H1 (cell line): ENCODE measurements around the gene OPN3. TPM values are rescaled to one million over a fixed set of nuclear protein-coding genes. Genes with fewer than 3 reads are reported as not detected.

Source experiments
- CTCF ChIA-PET: fragments of 300-600 bp; sonication (Branson Sonifier 250); formaldehyde crosslinking; loops from one replicate; lab custom pipeline; 2021; ENCODE audit not compliant: partially characterized antibody; lab: Charles Lee
- POLR2A ChIA-PET: fragments of 300-600 bp; sonication (Branson Sonifier 250); formaldehyde crosslinking; loops from one replicate; lab custom pipeline; 2021; ENCODE audit warnings: inconsistent platforms; ENCODE audit not compliant: partially characterized antibody; lab: Charles Lee
- DNase-seq, 2 experiments: peaks; one replicate each; pipeline versions ENCODE4 v3.0.0 to v3.0.0-alpha.2; 2010 to 2022; ENCODE audit warnings: low spot score in 2 of 2, low read depth in 1 of 2, mixed read lengths in 1 of 2
- FAIRE-seq: peaks from 2 replicates; lab custom pipeline; 2011; peaks lifted over from hg19 to GRCh38; lab: Jason Lieb, UNC
- H2AFZ ChIP-seq: 2 replicates; pipeline ENCODE4 v1.8.1; 2012; ENCODE audit warnings: low read length, inconsistent platforms
- H2AK5ac ChIP-seq: 2 replicates; pipeline ENCODE4 v1.6.1; 2013; ENCODE audit warnings: low read depth, low read length
- H2BK120ac ChIP-seq: replicated peaks from 2 replicates; pipeline ENCODE3; 2013; ENCODE audit warnings: low read depth, low read length, inconsistent platforms
- H2BK12ac ChIP-seq: 2 replicates; pipeline ENCODE4 v1.6.1; 2013; ENCODE audit warnings: low read depth, low read length
- H2BK15ac ChIP-seq: 2 replicates; pipeline ENCODE4 v1.6.1; 2013; ENCODE audit warnings: low read length
- H2BK20ac ChIP-seq: 2 replicates; pipeline ENCODE4 v1.6.1; 2013; ENCODE audit warnings: low read length
- H2BK5ac ChIP-seq: 2 replicates; pipeline ENCODE4 v1.6.1; 2013; ENCODE audit warnings: low read depth, low read length
- H3K14ac ChIP-seq: 2 replicates; pipeline ENCODE4 v1.6.1; 2013; ENCODE audit warnings: inconsistent platforms; ENCODE audit not compliant: insufficient read length
- H3K18ac ChIP-seq: 2 replicates; pipeline ENCODE4 v1.6.1; 2013; ENCODE audit warnings: low read length; ENCODE audit errors: extremely low read depth
- H3K23ac ChIP-seq: 2 replicates; pipeline ENCODE4 v1.6.1; 2013; ENCODE audit warnings: inconsistent platforms; ENCODE audit not compliant: insufficient read length
- H3K23me2 ChIP-seq: 2 replicates; pipeline ENCODE4 v1.6.1; 2013; ENCODE audit warnings: low read depth, low read length
- H3K27ac ChIP-seq: 2 replicates; pipeline ENCODE4 v1.6.1; 2011; ENCODE audit warnings: low read depth, low read length, inconsistent platforms
- H3K27me3 ChIP-seq, 4 experiments: replicated peaks in 1 of 4; 1 replicate in 1 of 4; 2 replicates in 3 of 4; pipeline versions ENCODE4 v1.6.1 to v1.8.1; 2011 to 2013; ENCODE audit warnings: low read length in 3 of 4, mild to moderate bottlenecking in 3 of 4, inconsistent platforms in 2 of 4, mixed read lengths in 2 of 4, moderate library complexity in 1 of 4; ENCODE audit not compliant: control insufficient read depth in 3 of 4, insufficient read depth in 3 of 4; ENCODE audit errors: extremely low read depth in 1 of 4
- H3K36me3 ChIP-seq, 4 experiments: 2 replicates each; pipeline versions ENCODE4 v1.6.1 to v1.8.1; 2011 to 2013; ENCODE audit warnings: mild to moderate bottlenecking in 4 of 4, low read length in 3 of 4, moderate library complexity in 2 of 4, control low read depth in 1 of 4, inconsistent platforms in 1 of 4; ENCODE audit not compliant: insufficient read depth in 4 of 4, control insufficient read depth in 2 of 4
- H3K4ac ChIP-seq: replicated peaks from 2 replicates; pipeline ENCODE3; 2013; ENCODE audit warnings: low read length, low read depth, mixed read lengths, inconsistent platforms; ENCODE audit not compliant: insufficient read length
- H3K4me1 ChIP-seq, 4 experiments: replicated peaks in 1 of 4; 1 replicate in 1 of 4; 2 replicates in 3 of 4; pipeline versions ENCODE4 v1.6.1 to v1.8.1; 2011 to 2013; ENCODE audit warnings: low read length in 3 of 4, inconsistent platforms in 2 of 4, mixed read lengths in 1 of 4; ENCODE audit not compliant: insufficient read depth in 4 of 4, control insufficient read depth in 3 of 4
- H3K4me2 ChIP-seq, 2 experiments: 2 replicates each; pipeline versions ENCODE4 v1.6.1 to v1.8.1; 2011 to 2013; ENCODE audit warnings: low read depth in 2 of 2, low read length in 2 of 2, control low read depth in 1 of 2, inconsistent platforms in 1 of 2, mild to moderate bottlenecking in 1 of 2; ENCODE audit not compliant: insufficient read depth in 1 of 2
- H3K4me3 ChIP-seq, 4 experiments: fragments of 200-600, 300-600 bp in 1 of 4; sonication (generic), shearing (Covaris generic), sonication (Bioruptor Twin) in 1 of 4; 2 replicates each; pipeline versions ENCODE4 v1.5.1 to v1.8.1; 2011 to 2016; ENCODE audit warnings: low read length in 4 of 4, low read depth in 3 of 4, control low read depth in 2 of 4, inconsistent platforms in 2 of 4, mild to moderate bottlenecking in 2 of 4, mixed read lengths in 1 of 4, moderate library complexity in 1 of 4; ENCODE audit not compliant: insufficient read depth in 2 of 4; ENCODE audit errors: extremely low read depth in 1 of 4
- H3K56ac ChIP-seq: replicated peaks from 2 replicates; pipeline ENCODE3; 2013; ENCODE audit warnings: low read depth, mild to moderate bottlenecking, mixed read lengths, low read length, inconsistent platforms; ENCODE audit not compliant: insufficient read length
- H3K79me1 ChIP-seq: 2 replicates; pipeline ENCODE4 v1.6.1; 2013; ENCODE audit warnings: low read depth, low read length, control low read depth
- H3K79me2 ChIP-seq, 2 experiments: 2 replicates each; pipeline versions ENCODE4 v1.6.1 to v1.8.1; 2012 to 2013; ENCODE audit warnings: low read length in 2 of 2, mild to moderate bottlenecking in 2 of 2, inconsistent platforms in 1 of 2; ENCODE audit not compliant: insufficient read depth in 2 of 2, control insufficient read depth in 1 of 2
- H3K9ac ChIP-seq, 4 experiments: replicated peaks in 1 of 4; 1 replicate in 1 of 4; 2 replicates in 3 of 4; pipeline versions ENCODE4 v1.6.1 to v1.8.1; 2011 to 2013; ENCODE audit warnings: low read depth in 3 of 4, low read length in 3 of 4, control low read depth in 2 of 4, mild to moderate bottlenecking in 2 of 4, moderate library complexity in 2 of 4, inconsistent platforms in 1 of 4; ENCODE audit errors: extremely low read depth in 1 of 4
- H3K9me3 ChIP-seq, 2 experiments: 2 replicates each; pipeline versions ENCODE4 v1.6.1 to v1.8.1; 2012 to 2013; ENCODE audit warnings: mild to moderate bottlenecking in 2 of 2, moderate library complexity in 2 of 2, control low read depth in 1 of 2, inconsistent platforms in 1 of 2, low read depth in 1 of 2, low read length in 1 of 2, mixed read lengths in 1 of 2; ENCODE audit not compliant: insufficient read depth in 2 of 2
- H4K20me1 ChIP-seq, 2 experiments: replicated peaks in 1 of 2; 2 replicates each; pipeline versions ENCODE3 to v1.8.1; 2011 to 2013; ENCODE audit warnings: inconsistent platforms in 2 of 2, low read length in 2 of 2, mild to moderate bottlenecking in 1 of 2; ENCODE audit not compliant: insufficient read depth in 2 of 2, control insufficient read depth in 1 of 2
- H4K5ac ChIP-seq: 2 replicates; pipeline ENCODE4 v1.6.1; 2013; ENCODE audit warnings: low read length, low read depth, mixed read lengths, inconsistent platforms; ENCODE audit not compliant: insufficient read length
- H4K8ac ChIP-seq: 2 replicates; pipeline ENCODE4 v1.8.0; 2013; ENCODE audit warnings: mild to moderate bottlenecking, moderate library complexity, low read length, inconsistent platforms; ENCODE audit not compliant: insufficient read depth; ENCODE audit errors: extremely low read depth
- H4K91ac ChIP-seq: replicated peaks from 2 replicates; pipeline ENCODE3; 2013; ENCODE audit warnings: low read length, mixed read lengths, inconsistent platforms; ENCODE audit not compliant: insufficient read length
- KDM1A ChIP-seq: fragments of 200-600, 300-600 bp; sonication (generic); IDR thresholded peaks from 2 replicates; pipeline ENCODE4 v1.7.1; 2016; ENCODE audit warnings: mild to moderate bottlenecking, low read length, borderline replicate concordance
- KDM4A ChIP-seq: IDR thresholded peaks from one replicate; pipeline ENCODE4 v1.7.1; 2012; ENCODE audit warnings: low read depth, mild to moderate bottlenecking, moderate library complexity, low read length, inconsistent platforms; ENCODE audit not compliant: severe bottlenecking
- KDM5A ChIP-seq: fragments of 200-600 bp; IDR thresholded peaks from 2 replicates; pipeline ENCODE4 v1.7.1; 2012; ENCODE audit warnings: mild to moderate bottlenecking, low read length, inconsistent platforms, mixed read lengths
- POU5F1 ChIP-seq: IDR thresholded peaks from 2 replicates; pipeline ENCODE4 v1.6.1; 2011; ENCODE audit warnings: low read depth, mild to moderate bottlenecking, low read length, moderate library complexity
- WGBS, 2 experiments: shearing (Covaris generic) in 1 of 2; methylation state at CpG; one replicate each; pipeline versions ENCODE4 v1.1.6 to v1.1.7; 2013 to 2015; ENCODE audit warnings: low lambda C conversion rate in 2 of 2, mixed read lengths in 2 of 2, inconsistent platforms in 1 of 2, low coverage in 1 of 2, missing lambda C conversion rate in 1 of 2; ENCODE audit not compliant: insufficient replicate concordance in 2 of 2, insufficient coverage in 1 of 2, insufficient read length in 1 of 2; ENCODE audit errors: extremely low coverage in 1 of 2, missing lambda C conversion rate in 1 of 2; 5-methylcytosine and 5-hydroxymethylcytosine counted together
- polyA plus RNA-seq, 7 experiments: library from polyadenylated mRNA; depleted of rRNA in 3 of 7; stranded (reverse) in 5 of 7; unstranded in 2 of 7; fragments of >200 nt in 5 of 7; fragments of 200-250 nt in 2 of 7; gene quantifications; 1 replicate in 5 of 7; 2 replicates in 1 of 7; 4 replicates in 1 of 7; pipeline versions ENCODE4 v1.2.1 to v1.2.3, GENCODE V29; 2011 to 2013; ENCODE audit warnings: missing spikeins in 2 of 7, mixed read lengths in 2 of 7
- total RNA-seq: library from RNA; stranded (reverse); fragmentation: NEBNext Ultra II Directional; extraction: Animal tissue kit (Norgen Biotek cat#: 25700); gene quantifications from 2 replicates; pipeline ENCODE4 v1.2.1, GENCODE V29; 2021

OPN3 gene
- total and polyA plus RNA-seq, 2 of the 8 experiments (the other 6 are each of a cell fraction or from before 2014, with no cell fraction given), result 8.8 to 19.4 TPM

DNA sequence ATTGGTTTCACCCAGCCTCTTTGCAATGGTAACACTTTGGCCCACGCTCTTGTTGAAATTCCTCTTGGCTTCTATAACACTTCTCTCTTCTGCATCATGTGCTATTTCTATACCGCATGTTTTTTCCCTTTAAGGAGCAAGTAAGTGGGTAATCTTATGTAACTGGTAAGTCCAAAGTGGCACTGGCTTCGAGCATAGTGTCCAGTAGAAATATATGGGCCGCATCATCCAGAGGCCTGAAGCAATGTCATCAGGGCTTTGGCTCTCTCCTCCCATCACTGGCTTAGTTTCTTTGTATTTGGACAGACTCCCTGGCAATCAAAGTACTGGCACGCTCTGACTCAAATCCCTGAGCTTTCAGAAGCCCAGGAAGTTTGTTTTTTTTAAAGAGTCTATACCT is 17.5 kb downstream of the OPN3 start:
- peaks cover 0 to 2% of the 10 kb centered on the region in 2 experiments for H4K20me1 ChIP-seq
- ChIA-PET CTCF (interaction anchor here (1.2 to 6.5 kb wide), 4 partner anchors 12 to 22 kb away, joined by 3 to 43 read pairs (median 8); no protein-coding TSS in a partner anchor), POLR2A (interaction anchor here (1.0 to 1.7 kb wide), 3 partner anchors 10 to 18 kb away, joined by 3 read pairs; partner anchors contain the start of genes CHML and OPN3)
- no peak for FAIRE-seq
- H2BK120ac ChIP-seq, result no peak overlapping the region
- no peaks in the 10 kb centered on the region for H3K23me2 ChIP-seq
- H3K79me1 ChIP-seq, result no peaks in the 10 kb centered on the region
- H3K9ac ChIP-seq, result no peak overlapping the region
- H4K8ac ChIP-seq, result no peak overlapping the region
- H3K4me1 ChIP-seq, result no peaks in the 10 kb centered on the region; a peak in 2 of 7 replicates
- H2AK5ac ChIP-seq, result no peak overlapping the region
- H3K9me3 ChIP-seq, result no peaks in the 10 kb centered on the region
- H4K91ac ChIP-seq, result no peak overlapping the region
- no peak overlapping the region for H2BK20ac ChIP-seq
- peaks cover 0 to under 1% (median 0%) of the 10 kb centered on the region in 4 experiments; a peak in 1 of 7 replicates for H3K27me3 ChIP-seq
- WGBS, 2 experiments, result 91% methylated on average over 5 of the region's 5 CpGs; no CpG with 5 or more reads in 1 of the 2 experiments
- H3K56ac ChIP-seq, result no peak overlapping the region
- DNase-seq, result no peak
- no peak overlapping the region for H3K4me2 ChIP-seq
- no peak overlapping the region for H2BK12ac ChIP-seq
- no peak overlapping the region for H2BK5ac ChIP-seq
- H3K4me3 ChIP-seq, result no peak overlapping the region
- no peak overlapping the region for H2BK15ac ChIP-seq
- no peaks in the 10 kb centered on the region for H3K36me3 ChIP-seq
- H3K79me2 ChIP-seq, result no peaks in the 10 kb centered on the region
- no peak overlapping the region for H3K23ac ChIP-seq
- no peak overlapping the region for H3K18ac ChIP-seq
- no peak overlapping the region for H4K5ac ChIP-seq
- H2AFZ ChIP-seq, result no peak overlapping the region
- H3K4ac ChIP-seq, result no peak overlapping the region
- no peak overlapping the region for H3K14ac ChIP-seq
- no peak overlapping the region for H3K27ac ChIP-seq
- TF ChIP-seq KDM1A, result no peak
- no peak for TF ChIP-seq KDM5A
- no peak for TF ChIP-seq KDM4A
- TF ChIP-seq POU5F1, result no peak
